ENCODE measurements around the gene ASXL2. TPM values are rescaled to one million over a fixed set of nuclear protein-coding genes. Genes with fewer than 3 reads are reported as not detected.
"Not testable (repeated sequence)": the region's sequence is repeated elsewhere in the genome, so short reads cannot be mapped to it uniquely, and the experiment has no call there.

Gene ASXL2
- total RNA-seq, 2 donors from 2014 or later, result 30.7 to 33.8 TPM

GRCh38 chr2:25712455-25712854 is 165.8 kb downstream of the ASXL2 start:
- intact Hi-C loops (cut with DNase I, micrococcal nuclease), result no loop called here
- no peak for ATAC-seq

GRCh38 chr2:25711675-25712354 is 166.5 kb downstream of the ASXL2 start:
- no peak for ATAC-seq
- intact Hi-C loops (cut with DNase I, micrococcal nuclease), result no loop called here
- peak in 1 of 2 donors; percentile 5 for DNase-seq

More at GRCh38 chr2:25712455-25712854, 165.8 kb downstream of the ASXL2 start:
- DNase-seq, result no peak

- ATAC-seq, result no peak
- intact Hi-C loops (cut with DNase I, micrococcal nuclease), result no loop called here
Observed at GRCh38 chr2:25710750-25711149, 167.5 kb downstream of the ASXL2 start.

DNA sequence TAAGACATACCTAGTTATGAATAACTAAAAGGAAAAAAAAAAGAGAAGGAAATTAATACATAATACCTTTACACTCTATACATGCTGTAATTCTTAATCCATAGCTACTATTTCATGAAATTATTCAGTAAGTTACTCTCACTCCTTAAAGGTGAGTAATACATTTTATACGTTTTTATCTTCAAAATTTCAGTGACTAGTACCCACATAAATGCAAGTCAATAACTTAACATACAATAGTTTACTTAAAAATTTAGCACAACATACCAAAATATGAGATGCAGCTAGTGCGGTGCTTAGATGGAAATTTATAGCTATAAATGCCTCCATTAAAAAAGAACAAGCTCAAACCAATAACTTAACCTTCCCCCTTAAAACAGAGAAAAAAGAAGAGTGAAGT is 168.9 kb downstream of the ASXL2 start:
- ATAC-seq (no peak), DNase-seq (no peak)
- intact Hi-C loops (cut with DNase I, micrococcal nuclease), result no loop called here

More at GRCh38 chr2:25710750-25711149, 167.5 kb downstream of the ASXL2 start:
- no peak for DNase-seq

- DNase-seq (no peak), ATAC-seq (no peak)
- intact Hi-C loops (cut with DNase I, micrococcal nuclease), result no loop called here
Observed at GRCh38 chr2:25707927-25708590, 170.2 kb downstream of the ASXL2 start.

DNA sequence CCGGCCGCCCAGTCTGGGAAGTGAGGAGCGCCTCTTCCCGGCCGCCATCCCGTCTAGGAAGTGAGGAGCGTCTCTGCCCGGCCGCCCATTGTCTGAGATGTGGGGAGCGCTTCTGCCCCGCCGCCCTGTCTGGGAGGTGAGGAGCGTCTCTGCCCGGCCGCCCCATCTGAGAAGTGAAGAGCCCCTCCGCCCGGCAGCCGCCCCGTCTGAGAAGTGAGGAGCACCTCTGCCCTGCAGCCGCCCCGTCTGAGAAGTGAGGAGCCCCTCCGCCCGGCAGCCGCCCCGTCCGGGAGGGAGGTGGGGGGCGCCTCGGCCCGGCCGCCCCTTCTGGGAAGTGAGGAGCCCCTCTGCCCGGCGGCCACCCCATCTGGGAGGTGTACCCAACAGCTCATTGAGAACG is 172.7 kb downstream of the ASXL2 start:
- intact Hi-C loops (cut with DNase I, micrococcal nuclease); DNase-seq; ATAC-seq: not testable (repeated sequence)

DNA sequence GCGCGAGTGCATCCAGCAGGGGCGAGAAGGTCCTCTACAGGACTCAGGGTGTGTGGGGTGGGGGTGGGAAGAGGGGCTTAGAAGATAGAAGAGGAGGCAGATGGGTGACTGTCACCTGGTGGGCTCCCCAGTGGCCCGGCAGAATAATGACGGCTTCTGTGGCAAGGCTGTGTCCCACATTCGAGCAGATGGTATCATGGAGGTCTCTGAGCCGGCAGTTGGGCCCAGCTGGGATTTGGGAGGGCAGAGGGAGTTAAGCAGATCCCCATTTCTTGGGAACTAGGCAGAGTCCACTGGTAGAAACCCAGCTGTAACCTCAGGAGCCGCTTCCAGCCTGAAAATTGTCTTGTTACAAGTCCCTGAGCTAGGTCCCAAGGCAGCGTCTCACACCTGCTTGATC is 176.5 kb downstream of the ASXL2 start:
- no peak for DNase-seq
- intact Hi-C loops (cut with DNase I, micrococcal nuclease), result no loop called here
- ATAC-seq, result no peak

GRCh38 chr2:25700221-25700660 is 178.0 kb downstream of the ASXL2 start:
- intact Hi-C loops (cut with DNase I, micrococcal nuclease), result no loop called here
- DNase-seq (peak in 1 of 2 donors; percentile 11), ATAC-seq (peak; percentile 68)

GRCh38 chr2:25699216-25699615 is 179.1 kb downstream of the ASXL2 start:
- DNase-seq (no peak), ATAC-seq (no peak)

GRCh38 chr2:25698752-25699151 is 179.5 kb downstream of the ASXL2 start:
- intact Hi-C loops (cut with DNase I, micrococcal nuclease), result no loop called here
- no peak for DNase-seq
- no peak for ATAC-seq

More at GRCh38 chr2:25699216-25699615, 179.1 kb downstream of the ASXL2 start:
- intact Hi-C loops (cut with DNase I, micrococcal nuclease), result no loop called here

DNA sequence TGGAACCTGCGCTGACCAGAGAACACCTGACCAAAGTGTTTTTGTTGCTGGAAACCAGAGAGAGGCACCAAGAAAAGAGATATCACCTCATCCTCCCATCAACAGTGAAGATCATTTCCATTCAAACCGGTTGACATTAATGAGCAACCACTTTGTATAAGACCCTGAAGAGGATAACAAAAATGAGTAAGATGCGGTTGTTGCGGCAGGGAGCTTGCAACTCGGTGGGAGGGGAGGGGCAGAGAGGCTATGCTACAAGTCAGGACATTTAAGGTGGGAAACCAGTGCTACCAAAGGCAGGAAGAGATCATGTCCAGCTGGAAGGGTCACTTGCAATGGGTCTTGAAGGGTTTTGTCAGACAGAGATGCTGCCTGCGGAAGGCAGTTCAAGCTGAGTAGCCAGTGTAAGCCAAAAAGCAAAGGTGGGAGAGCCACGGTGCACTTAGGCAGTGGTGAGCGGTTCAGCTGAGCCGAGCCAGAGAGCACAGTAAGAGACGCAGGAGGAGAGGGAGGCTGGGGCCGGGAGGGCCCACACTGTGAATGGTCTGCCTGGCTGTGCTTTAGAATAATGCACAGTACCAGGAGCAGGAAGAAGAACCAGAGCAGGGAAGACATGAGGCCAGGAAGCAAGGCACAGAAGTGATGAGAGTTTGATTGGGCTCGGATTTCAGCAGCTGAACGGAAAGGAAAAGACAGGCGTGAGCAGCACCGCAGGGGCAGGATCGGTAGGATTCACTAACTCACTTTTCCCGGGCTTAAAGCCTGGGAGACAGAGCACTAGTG is 180.5 kb downstream of the ASXL2 start:
- DNase-seq (no peak), ATAC-seq (no peak)
- intact Hi-C loops (cut with DNase I, micrococcal nuclease), result no loop called here

- ATAC-seq, result no peak
Observed at GRCh38 chr2:25692737-25693445, 185.4 kb downstream of the ASXL2 start.

DNA sequence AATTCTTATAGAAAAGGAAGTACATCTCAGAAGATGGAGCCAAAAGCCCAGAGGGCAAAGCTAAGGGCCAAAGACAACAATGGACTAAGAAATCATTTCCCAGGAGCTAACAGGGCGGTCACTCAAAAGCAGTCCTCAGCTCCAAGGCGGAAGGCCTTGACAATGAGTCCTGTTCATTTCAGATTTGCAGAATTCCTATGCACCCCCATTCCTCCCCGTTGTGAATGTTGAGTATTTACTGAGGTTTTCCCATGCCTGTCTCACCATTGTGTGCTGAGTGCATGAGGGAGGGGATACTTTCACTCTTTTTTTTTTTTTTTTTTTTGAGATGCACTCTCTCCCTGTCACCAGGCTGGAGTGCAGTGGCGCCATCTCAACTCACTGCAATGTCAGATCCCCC is 186.1 kb downstream of the ASXL2 start:
- intact Hi-C loops (cut with DNase I, micrococcal nuclease), result no loop called here
- no peak for ATAC-seq

More at GRCh38 chr2:25692737-25693445, 185.4 kb downstream of the ASXL2 start:
- intact Hi-C loops (cut with DNase I, micrococcal nuclease), result no loop called here
- no peak for DNase-seq

GRCh38 chr2:25690058-25690457 is 188.2 kb downstream of the ASXL2 start:
- ATAC-seq, result no peak
- DNase-seq, result no peak
- intact Hi-C loops (cut with DNase I, micrococcal nuclease), result no loop called here

More for the DNA sequence above, 186.1 kb downstream of the ASXL2 start:
- no peak for DNase-seq

DNA sequence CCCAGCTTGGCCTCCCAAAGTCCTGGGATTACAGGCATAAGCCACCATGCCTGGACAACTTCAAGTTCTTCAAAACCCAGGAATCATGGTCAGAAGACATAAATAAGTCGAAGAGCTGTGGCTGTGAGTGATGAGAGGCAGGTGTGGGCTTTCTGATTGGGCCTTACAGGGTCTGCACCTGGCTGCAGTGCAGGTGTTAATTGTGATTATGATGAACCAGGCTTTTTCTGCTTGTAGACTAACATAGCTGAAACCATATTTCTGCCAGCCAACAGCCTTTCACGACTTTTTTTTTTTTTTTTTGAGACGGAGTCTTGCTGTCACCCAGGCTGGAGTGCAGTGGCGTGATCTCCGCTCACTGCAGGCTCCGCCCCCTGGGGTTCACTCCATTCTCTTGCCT is 190.1 kb downstream of the ASXL2 start:
- intact Hi-C loops (cut with DNase I, micrococcal nuclease), result no loop called here
- ATAC-seq (no peak), DNase-seq (no peak)

- no peak for ATAC-seq
- intact Hi-C loops (cut with DNase I, micrococcal nuclease), result no loop called here
- DNase-seq, result no peak
Observed at GRCh38 chr2:25685741-25686140, 192.5 kb downstream of the ASXL2 start.

DNA sequence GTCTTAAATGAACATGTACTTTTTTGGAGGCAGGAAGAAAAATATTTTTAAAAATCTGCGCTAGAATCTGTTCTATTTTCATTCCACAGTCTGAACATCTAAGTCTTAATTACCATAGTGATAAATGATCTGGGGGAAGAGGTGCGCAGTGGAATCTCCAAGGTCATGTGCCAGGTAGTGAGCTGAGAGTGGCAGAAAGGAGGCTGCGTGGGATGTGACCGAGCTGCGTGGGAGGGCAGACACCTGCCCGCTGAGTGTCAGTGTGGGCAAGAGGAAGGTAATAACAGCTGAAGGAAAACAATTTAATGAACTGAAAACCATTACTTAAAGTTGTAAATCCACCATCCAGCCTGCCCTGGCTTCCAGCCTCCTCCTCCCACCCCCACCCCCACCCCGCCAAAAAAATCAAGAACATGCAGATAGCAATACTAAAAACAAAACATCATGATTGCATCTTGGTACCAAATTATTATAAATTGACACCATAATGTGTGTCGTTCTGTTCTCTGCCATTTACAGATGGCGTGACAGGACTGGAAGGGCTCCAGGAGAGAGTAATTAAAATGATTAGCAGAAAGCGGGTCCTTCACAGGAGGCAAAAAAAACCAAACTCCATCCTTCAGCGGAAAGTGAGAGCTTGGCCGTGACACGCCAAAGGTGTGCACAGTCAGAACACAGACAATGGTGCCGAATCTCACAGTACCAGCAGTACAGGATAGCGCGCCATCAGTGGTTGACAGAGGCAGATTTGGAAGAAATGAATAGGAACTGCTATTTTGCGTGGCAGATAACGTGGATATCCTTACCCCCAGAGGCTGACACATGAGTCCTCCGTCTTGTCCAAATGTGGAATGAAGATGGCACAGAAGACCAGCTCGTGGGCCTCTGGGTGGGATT is 193.5 kb downstream of the ASXL2 start:
- DNase-seq (no peak), ATAC-seq (no peak)
- intact Hi-C loops (cut with DNase I, micrococcal nuclease), result no loop called here

Measured in left colon (tissue), 2 donors.